Breast epithelium (tissue), 4 donors: ENCODE data around the gene GADL1. TPM values are rescaled to one million over a fixed set of nuclear protein-coding genes. Genes with fewer than 3 reads are reported as not detected.

Source experiments
- DNase-seq, 2 donors: peaks; one replicate each; pipeline ENCODE4 v3.0.0-alpha.2; 2019; ENCODE audit warnings: low spot score in 2 of 2
- H3K27ac ChIP-seq, 2 donors: fragments of 200-600 bp; sonication (generic) in 1 of 2; one replicate each; pipeline ENCODE4 v1.5.1; 2016 to 2019; ENCODE audit warnings: mild to moderate bottlenecking in 1 of 2
- H3K27me3 ChIP-seq, 2 donors: fragments of 200-600 bp; sonication (generic) in 1 of 2; one replicate each; pipeline versions ENCODE4 v1.5.1 to v1.6.0; 2017 to 2019; ENCODE audit warnings: control low read depth in 1 of 2, mild to moderate bottlenecking in 1 of 2
- H3K36me3 ChIP-seq: fragments of 200-600 bp; one replicate; pipeline ENCODE4 v1.5.1; 2019
- H3K4me1 ChIP-seq, 2 donors: fragments of 200-600 bp; sonication (generic); one replicate each; pipeline ENCODE4 v1.5.1; 2016 to 2019; ENCODE audit warnings: control low read depth in 1 of 2
- H3K4me3 ChIP-seq, 3 donors: fragments of 200-600 bp; sonication (generic); 1 replicate in 2 of 3; 2 replicates in 1 of 3; pipeline ENCODE4 v1.5.1; 2016 to 2019; ENCODE audit warnings: mild to moderate bottlenecking in 3 of 3, moderate library complexity in 2 of 3
- H3K9me3 ChIP-seq, 2 donors: fragments of 200-600 bp; sonication (generic) in 1 of 2; one replicate each; pipeline ENCODE4 v1.5.1; 2016 to 2019; ENCODE audit warnings: control low read depth in 1 of 2
- CTCF ChIP-seq, 3 donors: fragments of 450-650 bp; IDR thresholded peaks; one replicate each; pipeline ENCODE4 v1.5.1; 2016 to 2017; ENCODE audit warnings: antibody characterized with exemption in 3 of 3, mild to moderate bottlenecking in 3 of 3, moderate library complexity in 3 of 3
- POLR2A ChIP-seq: fragments of 450-650 bp; IDR thresholded peaks from one replicate; pipeline ENCODE4 v1.6.1; 2016; ENCODE audit warnings: antibody characterized with exemption, mild to moderate bottlenecking, moderate library complexity
- POLR2AphosphoS5 ChIP-seq, 3 donors: sonication (generic); formaldehyde crosslinking; IDR thresholded peaks; one replicate each; pipeline ENCODE4 v1.6.1; 2017; ENCODE audit warnings: antibody characterized with exemption in 3 of 3
- intact Hi-C: fragments of 100-400 bp; cut with DNase I; formaldehyde crosslinking; loops from one replicate; pipeline ENCODE4 v1.15.1; 2023; ENCODE audit warnings: low total_unique reads
- total RNA-seq, 3 donors: library from RNA; depleted of rRNA; stranded (reverse); fragments of >200 nt; gene quantifications; one replicate each; pipeline ENCODE4 v1.1.0, GENCODE V29; 2016

GADL1 gene
- total RNA-seq, 3 donors from 2014 or later: not detected

- DNase-seq: no peak
- Histone ChIP-seq H3K4me1 (no peaks in the 10 kb centered on the region), H3K27ac (no peak overlapping the region), H3K36me3 (no peaks in the 10 kb centered on the region), H3K27me3 (no peaks in the 10 kb centered on the region), H3K4me3 (no peak overlapping the region), H3K9me3 (no peaks in the 10 kb centered on the region)
- intact Hi-C loops: no loop called here
- TF ChIP-seq CTCF (IDR thresholded peaks at IDR 0.05) (no peak), POLR2AphosphoS5 (IDR thresholded peaks at IDR 0.05) (no peak), POLR2A (no peak)
Measured at GRCh38 chr3:30766522-30766921, 127.9 kb downstream of the GADL1 start.

- Histone ChIP-seq H3K9me3 (no peaks in the 10 kb centered on the region), H3K36me3 (no peaks in the 10 kb centered on the region), H3K4me3 (no peak overlapping the region), H3K27ac (no peak overlapping the region), H3K4me1 (no peaks in the 10 kb centered on the region), H3K27me3 (no peaks in the 10 kb centered on the region)
- intact Hi-C loops: no loop called here
- DNase-seq: no peak
- TF ChIP-seq CTCF (IDR thresholded peaks at IDR 0.05): no peak
Measured at GRCh38 chr3:30764891-30765290, 129.6 kb downstream of the GADL1 start.

GRCh38 chr3:30764281-30764680 is 130.2 kb downstream of the GADL1 start:
- Histone ChIP-seq H3K4me1 (no peaks in the 10 kb centered on the region), H3K4me3 (no peak overlapping the region), H3K36me3 (no peaks in the 10 kb centered on the region), H3K27me3 (no peaks in the 10 kb centered on the region), H3K9me3 (no peaks in the 10 kb centered on the region), H3K27ac (no peak overlapping the region)
- no peak for TF ChIP-seq POLR2AphosphoS5 (IDR thresholded peaks at IDR 0.05)
- no peak for TF ChIP-seq POLR2A
- TF ChIP-seq CTCF (IDR thresholded peaks at IDR 0.05): no peak
- intact Hi-C loops: no loop called here
- no peak for DNase-seq

- TF ChIP-seq CTCF (IDR thresholded peaks at IDR 0.05) (no peak), POLR2AphosphoS5 (IDR thresholded peaks at IDR 0.05) (no peak), POLR2A (no peak)
- no peak for DNase-seq
- intact Hi-C loops: no loop called here
- no peaks in the 10 kb centered on the region for H3K9me3 ChIP-seq
- H3K36me3 ChIP-seq: no peaks in the 10 kb centered on the region
- H3K27me3 ChIP-seq: no peaks in the 10 kb centered on the region
- no peaks in the 10 kb centered on the region for H3K4me1 ChIP-seq
- no peak overlapping the region for H3K4me3 ChIP-seq
- no peak overlapping the region for H3K27ac ChIP-seq
Measured at GRCh38 chr3:30761374-30761773, 133.1 kb downstream of the GADL1 start.

GRCh38 chr3:30760737-30761136 is 133.7 kb downstream of the GADL1 start:
- no peak for DNase-seq
- Histone ChIP-seq H3K9me3 (no peaks in the 10 kb centered on the region), H3K4me3 (no peak overlapping the region), H3K27ac (no peak overlapping the region), H3K36me3 (no peaks in the 10 kb centered on the region), H3K27me3 (no peaks in the 10 kb centered on the region), H3K4me1 (no peaks in the 10 kb centered on the region)
- intact Hi-C loops: no loop called here
- TF ChIP-seq POLR2AphosphoS5 (IDR thresholded peaks at IDR 0.05): no peak

- TF ChIP-seq POLR2AphosphoS5 (IDR thresholded peaks at IDR 0.05): no peak
- no peak for TF ChIP-seq CTCF (IDR thresholded peaks at IDR 0.05)
- TF ChIP-seq POLR2A: no peak
- Histone ChIP-seq H3K4me1 (no peaks in the 10 kb centered on the region), H3K36me3 (no peaks in the 10 kb centered on the region), H3K9me3 (no peaks in the 10 kb centered on the region), H3K27me3 (no peaks in the 10 kb centered on the region), H3K27ac (no peak overlapping the region), H3K4me3 (no peak overlapping the region)
- intact Hi-C loops: no loop called here
- DNase-seq: no peak
Measured at GRCh38 chr3:30760040-30760695, 134.3 kb downstream of the GADL1 start.
